HG02943 (cell line): ENCODE measurements around the gene NAA16.

Experiments
- ATAC-seq: cut with Tn5 transposase; IDR thresholded peaks from one replicate; pipeline ENCODE4 v1.9.1; 2021; ENCODE audit warnings: mild to moderate bottlenecking, low read depth, moderate library complexity; ENCODE audit not compliant: unreplicated experiment

Gene NAA16

DNA sequence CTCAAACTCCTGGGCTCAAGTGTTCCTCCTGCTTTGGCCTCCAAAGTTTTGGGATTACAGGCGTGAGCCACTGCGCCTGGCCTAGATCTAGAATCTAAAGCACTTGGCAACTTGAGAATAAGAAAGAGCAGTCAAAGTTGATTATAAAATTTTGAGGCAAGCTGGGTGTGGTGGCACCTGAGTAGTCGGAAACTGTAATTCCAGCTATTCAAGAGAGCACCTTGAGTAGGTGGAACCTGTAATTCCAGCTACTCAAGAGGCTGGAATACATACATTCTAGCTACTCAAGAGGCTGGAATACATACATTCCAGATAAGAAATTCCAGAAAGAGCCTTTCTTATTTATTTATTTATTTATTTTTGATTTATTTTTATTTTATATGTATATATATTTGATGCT, 8.3 kb upstream of the NAA16 start:
- no peak for ATAC-seq

DNA sequence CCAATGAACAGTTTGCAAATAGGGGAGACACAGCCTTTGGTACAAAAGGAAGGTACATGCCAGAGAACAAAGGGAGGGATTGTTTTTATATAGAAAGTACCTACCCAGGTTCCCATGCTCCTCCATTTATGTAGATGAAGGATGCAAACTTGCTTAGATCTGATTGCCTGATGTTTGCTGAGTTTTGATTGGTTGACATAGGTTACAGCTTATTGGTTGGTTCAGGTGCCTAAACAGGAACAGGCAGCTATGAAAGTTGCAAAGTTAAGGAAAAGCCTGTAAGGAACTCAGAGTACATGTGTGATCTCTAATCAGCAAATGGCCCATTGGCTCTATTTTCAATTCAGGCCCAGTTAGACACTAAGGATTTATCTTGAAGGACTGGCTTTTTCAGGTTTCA, 6.5 kb upstream of the NAA16 start:
- ATAC-seq: no peak

DNA sequence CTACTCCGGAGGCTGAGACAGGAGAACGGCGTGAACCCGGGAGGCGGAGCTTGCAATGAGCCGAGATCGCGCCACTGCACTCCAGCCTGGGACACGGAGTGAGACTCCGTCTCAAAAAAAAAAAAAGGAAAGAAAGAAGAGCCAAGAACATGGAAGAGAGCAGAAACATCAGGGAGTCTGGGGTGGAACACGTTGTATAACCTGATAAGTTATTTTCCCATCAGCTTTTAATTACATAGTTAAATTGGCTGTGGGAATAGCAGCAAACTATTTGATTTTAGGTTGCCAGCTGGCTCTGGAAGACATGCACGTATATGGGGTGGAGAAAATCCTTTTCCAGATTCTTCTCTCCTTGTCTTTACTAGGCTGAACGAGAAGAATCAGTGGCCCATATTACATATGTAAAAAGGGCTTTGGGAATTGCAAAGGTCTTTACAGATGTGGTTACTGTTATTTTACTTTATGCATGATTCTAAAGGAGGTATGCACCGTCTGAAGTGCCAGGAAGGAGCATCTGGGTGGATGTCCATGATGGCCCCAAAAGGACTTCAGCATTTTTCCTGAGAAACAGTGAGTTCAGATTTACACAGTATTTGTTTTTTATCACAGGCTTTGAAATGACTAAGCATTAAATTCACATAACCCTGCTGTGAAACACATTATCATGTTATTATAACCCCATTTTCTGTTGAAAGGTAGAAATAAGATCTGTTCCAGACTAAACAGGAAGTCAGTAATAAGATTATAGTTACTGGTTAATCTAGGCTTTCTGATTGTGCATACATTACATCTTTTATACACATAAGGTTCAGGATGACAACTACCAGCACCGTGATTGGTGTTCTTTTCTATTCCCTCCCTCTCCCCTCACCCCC, 4.6 kb upstream of the NAA16 start:
- ATAC-seq: no peak

- ATAC-seq: no peak
These were observed 3.0 kb upstream of the NAA16 start for GRCh38 chr13:41307884-41308640.

DNA sequence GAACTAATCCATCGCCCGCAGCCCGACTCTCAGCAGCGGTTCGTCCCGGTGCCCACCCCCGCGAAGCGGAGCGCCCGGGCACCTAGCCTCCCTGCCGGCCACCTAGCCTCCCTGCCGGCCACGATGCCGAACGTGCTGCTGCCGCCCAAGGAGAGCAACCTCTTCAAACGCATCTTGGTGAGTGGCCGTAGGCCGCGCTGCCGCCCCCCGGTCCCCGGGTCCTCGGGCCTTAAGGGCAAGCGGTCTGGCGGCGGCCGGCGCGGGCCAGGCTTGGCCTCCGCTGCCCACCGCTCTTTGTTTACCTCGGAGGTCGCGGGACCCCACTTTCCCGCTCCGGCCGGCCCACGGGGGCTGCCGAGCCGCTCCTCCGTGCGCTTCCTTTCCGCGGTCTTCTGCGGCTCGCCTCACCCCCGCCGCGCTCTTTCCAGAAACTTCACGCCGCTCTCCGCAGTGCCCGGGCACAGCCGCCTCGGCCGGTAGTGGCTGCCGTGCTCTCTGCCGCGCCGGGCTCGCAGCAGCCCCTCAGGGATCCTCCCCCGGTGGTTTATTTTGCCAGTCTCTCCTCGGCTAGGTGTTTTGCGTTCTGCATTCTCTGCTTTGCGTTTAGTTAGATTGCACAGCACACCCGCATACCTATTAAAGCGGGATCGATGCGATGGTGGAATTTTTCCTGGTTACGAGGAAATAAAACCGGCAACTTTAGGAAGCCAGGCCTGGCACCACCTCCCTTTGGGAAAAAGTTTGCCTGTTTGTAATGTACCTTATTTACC, 524 bp downstream of the NAA16 start:
- ATAC-seq: peak; percentile 52

DNA sequence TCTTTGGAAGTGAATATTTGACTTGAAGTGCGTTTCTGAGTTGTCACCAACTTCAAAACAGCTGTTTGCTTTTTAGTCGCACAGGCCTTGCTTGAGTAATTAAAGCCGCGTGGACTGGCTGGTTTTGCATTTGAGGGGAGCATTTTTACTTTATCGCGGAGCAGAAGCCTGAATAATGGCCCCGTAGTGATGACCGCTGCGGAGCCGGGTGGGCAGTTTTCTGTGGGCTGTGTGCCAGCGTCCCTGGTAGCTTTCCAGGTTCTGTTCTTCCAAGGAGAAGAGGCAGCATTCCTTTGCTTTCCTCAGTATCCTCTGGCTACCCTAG, 1.1 kb downstream of the NAA16 start:
- no peak for ATAC-seq

GRCh38 chr13:41313117-41313516, 2.0 kb downstream of the NAA16 start:
- no peak for ATAC-seq

DNA sequence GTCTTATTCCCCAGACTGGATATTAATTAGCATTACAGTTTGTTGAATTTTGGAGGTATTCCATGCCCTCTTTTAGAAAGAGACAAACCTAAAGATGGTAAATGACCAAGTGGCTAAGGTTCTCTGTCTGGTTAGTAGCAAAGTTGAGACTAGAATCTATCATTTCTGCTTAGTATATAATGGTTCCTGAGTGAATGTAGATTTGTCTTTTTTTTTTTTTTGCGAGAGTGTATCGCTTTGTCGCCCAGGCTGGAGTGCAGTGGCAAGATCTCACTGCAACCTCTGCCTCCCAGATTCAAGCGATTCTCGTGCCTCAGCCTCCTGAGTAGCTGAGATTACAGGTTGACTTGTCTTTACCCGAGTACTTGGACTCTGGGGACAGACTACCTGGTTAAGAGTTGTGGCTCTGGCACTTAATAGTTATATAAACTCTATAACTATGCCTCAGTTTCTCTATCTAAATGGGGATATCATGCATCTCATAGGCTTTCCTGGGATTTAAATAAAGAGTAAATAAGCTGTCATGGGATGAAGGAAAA, 2.7 kb downstream of the NAA16 start:
- no peak for ATAC-seq

DNA sequence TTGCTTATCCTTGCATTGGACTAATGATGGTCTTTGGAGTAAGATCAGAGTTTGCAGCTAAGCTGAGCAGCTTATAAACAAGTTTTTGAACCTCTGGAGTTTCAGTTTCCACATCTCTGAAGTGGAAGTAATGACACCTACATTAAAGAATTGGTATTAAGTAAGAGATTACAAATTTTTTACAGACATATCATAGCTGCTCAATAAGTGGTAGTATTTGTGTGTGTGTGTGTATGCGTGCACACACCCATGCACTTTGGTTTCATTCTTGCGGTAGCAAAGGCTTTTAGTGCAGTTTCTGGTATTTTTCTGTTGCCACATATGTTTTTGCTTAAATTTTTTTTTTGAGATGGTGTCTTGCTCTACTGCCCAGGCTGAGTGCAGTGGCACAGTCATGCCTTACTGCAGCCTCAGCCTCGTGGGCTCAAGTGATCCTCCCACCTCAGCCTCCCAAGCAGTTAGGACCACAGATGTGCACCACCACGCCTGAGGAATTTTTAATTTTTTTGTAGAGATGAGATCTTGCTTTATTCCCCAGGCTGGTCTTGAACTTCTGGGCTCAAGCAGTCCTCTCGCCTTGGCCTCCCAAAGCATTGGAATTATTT, 4.5 kb downstream of the NAA16 start:
- ATAC-seq: no peak

DNA sequence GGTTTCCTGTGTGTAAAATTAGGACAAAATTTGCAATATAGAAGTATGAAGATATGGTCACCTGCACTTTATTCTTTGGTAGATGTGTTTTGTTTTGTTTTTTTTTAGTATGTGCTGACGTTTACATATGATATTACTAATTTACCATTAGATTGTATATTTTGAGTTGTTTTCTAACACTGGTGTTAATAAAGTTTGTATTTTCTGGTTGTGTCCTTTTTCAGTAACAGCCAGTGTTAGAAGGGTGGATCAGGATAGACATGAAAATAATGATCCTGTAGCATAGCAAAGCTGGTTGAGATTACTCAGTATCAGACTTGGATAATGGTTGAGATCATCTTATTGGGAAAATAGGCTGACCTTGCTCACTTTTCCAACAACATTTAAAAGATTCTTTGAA, 6.2 kb downstream of the NAA16 start:
- no peak for ATAC-seq

DNA sequence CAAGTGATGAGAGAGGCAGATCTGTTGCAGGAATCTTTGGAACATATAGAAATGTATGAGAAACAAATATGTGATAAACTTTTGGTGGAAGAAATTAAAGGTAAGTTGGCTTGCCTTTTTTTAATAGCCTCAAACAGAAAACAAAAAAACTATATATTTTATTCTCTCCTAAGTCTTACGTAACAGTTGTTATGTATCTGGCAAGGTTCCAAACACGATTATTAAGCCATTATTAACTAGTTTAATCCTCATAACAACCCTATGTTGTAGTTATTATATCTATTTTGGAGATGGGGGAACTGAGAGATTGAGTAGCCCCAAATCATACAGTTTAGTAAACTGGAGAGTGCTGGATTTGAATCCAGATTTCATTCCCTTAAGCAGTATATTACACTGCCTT, 14.7 kb downstream of the NAA16 start:
- no peak for ATAC-seq

DNA sequence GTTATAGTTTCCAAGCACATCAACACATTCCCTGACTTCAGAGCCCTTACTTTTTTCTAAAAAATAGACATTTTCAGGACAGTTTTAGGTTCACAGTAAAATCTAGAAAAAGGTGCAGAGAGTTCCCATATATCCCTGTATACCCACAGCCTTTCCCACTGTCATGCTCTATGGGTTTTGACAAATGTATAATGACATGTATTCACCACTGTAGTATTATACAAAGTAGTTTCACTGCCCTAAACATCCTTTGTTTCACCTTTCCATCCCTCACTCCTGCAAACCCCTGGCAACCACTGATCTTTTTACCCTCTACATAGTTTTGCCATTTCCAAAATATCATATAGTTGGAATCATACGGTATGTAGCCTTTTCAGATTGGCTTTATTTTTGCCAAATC, 15.6 kb downstream of the NAA16 start:
- ATAC-seq: no peak

GRCh38 chr13:41327994-41328790, 17.1 kb downstream of the NAA16 start:
- no peak for ATAC-seq

GRCh38 chr13:41332829-41333228, 21.8 kb downstream of the NAA16 start:
- no peak for ATAC-seq

DNA sequence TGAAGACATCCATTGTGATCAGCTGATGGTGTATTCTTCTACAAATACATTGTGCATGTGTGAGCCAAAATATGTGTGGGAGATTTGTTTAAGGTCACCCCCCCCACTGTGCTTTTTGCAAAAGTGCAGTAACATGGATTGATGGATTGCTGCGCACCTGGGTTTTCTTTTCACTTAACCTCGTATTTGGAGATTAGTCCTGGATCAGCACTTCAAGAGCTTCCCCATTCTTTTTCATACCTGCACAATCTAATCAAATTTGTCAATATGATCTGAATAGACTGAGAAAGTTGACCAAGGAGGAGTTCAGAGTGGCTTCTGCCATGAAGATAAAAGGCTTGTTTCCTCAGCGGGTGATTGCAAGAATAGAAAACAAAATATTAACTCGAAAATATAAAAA, 23.7 kb downstream of the NAA16 start:
- ATAC-seq: no peak

- no peak for ATAC-seq
These were observed 33.3 kb downstream of the NAA16 start for GRCh38 chr13:41344358-41344757.

DNA sequence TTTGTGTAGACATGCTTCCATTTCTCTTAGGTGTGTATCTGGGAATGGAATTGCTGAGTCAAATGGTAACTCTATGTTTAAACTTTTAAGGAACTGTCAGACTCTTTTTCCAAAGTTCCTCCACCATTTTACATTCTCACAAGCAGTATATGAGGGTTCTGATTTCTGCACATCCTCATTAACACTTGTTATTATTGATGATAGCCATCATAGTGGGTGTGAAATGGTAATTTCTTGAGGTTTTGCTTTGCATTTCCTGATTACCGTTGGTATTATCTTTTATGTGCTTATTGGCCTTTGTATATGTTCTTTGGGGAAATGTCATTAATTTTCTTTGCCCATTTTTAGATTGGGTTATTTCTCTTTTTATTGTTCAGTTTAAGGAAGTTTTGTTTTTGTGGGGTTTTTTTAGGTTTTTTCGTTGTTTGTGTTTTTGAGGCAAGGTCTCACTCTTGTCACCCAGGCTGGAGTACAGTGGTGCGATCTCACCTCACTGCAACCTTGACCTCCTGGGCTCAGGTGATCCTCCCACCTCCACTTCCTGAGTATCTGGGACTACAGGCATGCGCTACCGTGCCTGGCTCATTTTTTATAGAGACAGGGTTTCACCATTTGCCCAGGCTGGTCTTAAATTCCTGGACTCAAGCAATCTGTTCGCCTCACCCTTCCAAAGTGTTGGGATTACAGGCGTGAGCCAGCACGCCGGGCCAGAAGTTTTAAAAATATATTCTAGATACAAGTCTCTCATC, 34.3 kb downstream of the NAA16 start:
- no peak for ATAC-seq

DNA sequence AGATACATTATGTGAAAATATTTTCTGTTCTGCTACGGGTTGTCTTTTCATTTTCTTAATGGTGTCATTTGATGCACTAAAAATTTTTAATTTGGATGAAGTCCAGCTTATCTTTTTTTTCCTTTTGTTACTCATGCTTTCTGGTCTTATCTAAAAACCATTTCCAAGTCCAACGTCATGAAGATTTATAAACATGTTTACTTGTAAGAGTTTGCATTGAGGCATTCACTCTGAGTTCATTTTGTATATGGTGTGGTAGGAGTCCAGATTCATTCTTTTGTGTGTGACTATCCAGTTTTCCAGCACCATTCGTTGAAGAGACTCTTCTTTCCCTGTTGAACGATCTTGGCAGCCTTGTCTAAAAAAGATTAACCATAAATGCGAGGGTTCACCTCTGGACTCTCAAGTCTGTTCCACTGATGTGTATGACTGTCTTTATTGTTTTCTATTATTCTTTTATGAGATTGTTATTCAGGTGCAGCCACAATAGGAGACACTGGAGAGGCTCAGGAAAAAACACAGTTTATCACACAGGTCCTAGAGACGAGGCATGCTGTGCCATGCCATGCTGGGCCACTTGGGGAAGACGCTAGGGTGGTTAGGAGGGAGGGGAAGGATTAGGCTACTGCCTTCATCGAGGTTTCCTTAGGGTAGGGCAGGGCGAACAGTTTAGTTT, 35.0 kb downstream of the NAA16 start:
- ATAC-seq: no peak
